ENCODE data around the gene CLDN15.

DNA sequence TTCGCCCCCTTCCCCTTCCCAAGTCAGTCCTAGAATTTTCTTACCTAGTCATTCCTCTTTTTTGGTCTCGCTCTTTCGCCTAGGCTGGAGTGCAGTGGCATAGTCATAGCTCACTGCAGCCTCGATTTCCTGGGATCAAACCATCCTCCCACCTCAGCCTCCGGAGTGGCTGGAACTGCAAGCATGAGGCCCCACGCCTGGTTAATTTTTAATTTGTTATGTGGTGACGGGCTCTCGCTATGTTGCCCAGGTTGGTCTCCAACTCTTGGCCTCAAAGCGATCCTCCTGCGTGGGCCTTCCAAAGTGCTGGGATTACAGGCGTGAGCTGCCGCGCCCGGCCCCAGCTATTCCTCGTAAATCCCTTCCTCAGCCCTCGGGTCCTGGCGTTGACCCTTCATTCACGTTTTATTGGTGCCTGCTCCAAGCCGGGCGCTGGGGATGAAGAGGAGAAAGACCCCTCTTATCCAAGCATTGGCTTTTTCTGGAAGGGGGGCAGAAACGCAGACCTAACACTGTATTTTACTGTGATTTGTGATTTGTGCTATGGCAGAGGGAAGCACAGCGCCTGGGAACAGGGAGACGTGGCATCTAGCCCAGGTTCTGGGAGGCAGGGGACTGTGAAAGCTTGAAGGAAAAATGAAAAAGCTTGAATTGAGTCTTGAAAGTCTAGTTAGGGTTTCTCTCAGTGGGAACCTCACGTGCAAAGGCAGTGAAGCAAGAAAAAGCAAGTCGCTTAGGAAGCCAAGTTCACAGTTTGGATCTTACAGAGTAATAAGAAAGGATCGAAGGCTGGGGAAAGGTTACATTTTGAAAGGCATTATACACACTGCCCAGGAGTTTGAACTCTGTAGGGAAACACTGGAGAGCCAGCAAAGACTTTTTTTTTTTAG lies 19.1 kb downstream of the CLDN15 start:
- TF ChIP-seq POLR2A (IDR thresholded peaks at IDR 0.05) (no peak), CTCF (IDR thresholded peaks at IDR 0.05) (no peak)

Data from stomach (tissue), 4 donors.